HCT116 (cell line): ENCODE data around the gene ATM. TPM values are rescaled to one million over a fixed set of nuclear protein-coding genes. Genes with fewer than 3 reads are reported as not detected.

Experiments
- ATAC-seq: fragments of 200-7000 bp; cut with Tn5 transposase; 2 replicates; pipeline ENCODE4 v1.9.1; 2020; ENCODE audit warnings: mild to moderate bottlenecking, moderate library complexity
- BruUV-seq: library from RNA; stranded (reverse); fragments of 400-500 nt; replicated peaks from 2 replicates; lab custom pipeline; 2021; lab: Mats Ljungman, UMichigan
- CTCF ChIA-PET: fragments of 300-600 bp; sonication (Branson Sonifier 250); formaldehyde crosslinking; loops from one replicate; lab custom pipeline; 2021; ENCODE audit warnings: antibody characterized with exemption; lab: Charles Lee
- POLR2A ChIA-PET: fragments of 300-600, 350-600 bp; sonication (Branson Sonifier 250); formaldehyde crosslinking; loops from one replicate; lab custom pipeline; 2021; ENCODE audit warnings: antibody characterized with exemption; lab: Charles Lee
- RAD21 ChIA-PET, 2 experiments: fragments of 300-600 bp; sonication (Branson Sonifier 250); formaldehyde crosslinking; loops; one replicate each; lab custom pipeline; 2023; ENCODE audit warnings: low total read pairs in 2 of 2; ENCODE audit not compliant: uncharacterized antibody in 2 of 2, unreplicated experiment in 2 of 2, low non-redundant PET in 1 of 2; lab: Charles Lee
- DNase-seq: peaks from one replicate; pipeline ENCODE4 v3.0.0-alpha.2; 2010; ENCODE audit warnings: low read depth, low spot score
- H2AFZ ChIP-seq: fragments of 200-600 bp; shearing (Covaris generic), sonication (generic); 2 replicates; pipeline ENCODE4 v1.6.1; 2017; ENCODE audit warnings: low read depth, mixed run types, mixed read lengths, antibody characterized with exemption, low read length; ENCODE audit not compliant: poor library complexity, severe bottlenecking
- H3K27ac ChIP-seq: 2 replicates; pipeline ENCODE4 v1.5.1; 2012; ENCODE audit warnings: low read depth, low read length
- H3K27me3 ChIP-seq: fragments of 200-600 bp; sonication (generic); 2 replicates; pipeline ENCODE4 v1.6.1; 2016; ENCODE audit warnings: mixed run types, low read length, mixed read lengths; ENCODE audit not compliant: insufficient read depth
- H3K36me3 ChIP-seq, 2 experiments: fragments of 200-500 bp in 1 of 2; fragments of 200-600 bp in 1 of 2; sonication (Bioruptor generic) in 1 of 2; sonication (generic) in 1 of 2; 2 replicates each; pipeline versions ENCODE4 v1.5.1 to v1.6.1; 2014 to 2016; ENCODE audit warnings: low read length in 2 of 2, inconsistent platforms in 1 of 2, mixed read lengths in 1 of 2, mixed run types in 1 of 2; ENCODE audit not compliant: insufficient read depth in 2 of 2, control insufficient read depth in 1 of 2
- H3K4me1 ChIP-seq, 2 experiments: fragments of 200-600 bp in 1 of 2; sonication (generic) in 1 of 2; 2 replicates each; pipeline versions ENCODE4 v1.5.1 to v1.6.1; 2012 to 2017; ENCODE audit warnings: low read length in 2 of 2, inconsistent platforms in 1 of 2, mild to moderate bottlenecking in 1 of 2, mixed read lengths in 1 of 2, mixed run types in 1 of 2, moderate library complexity in 1 of 2; ENCODE audit not compliant: insufficient read depth in 2 of 2, control insufficient read depth in 1 of 2
- H3K4me2 ChIP-seq: fragments of 200-600 bp; sonication (generic); 2 replicates; pipeline ENCODE4 v1.6.1; 2017; ENCODE audit warnings: mixed run types, low read length, mixed read lengths
- H3K4me3 ChIP-seq, 2 experiments: fragments of 200-600 bp in 1 of 2; sonication (generic) in 1 of 2; replicated peaks in 1 of 2; 2 replicates each; pipeline ENCODE4 v1.5.1; 2011 to 2016; ENCODE audit warnings: low read length in 2 of 2, control low read depth in 1 of 2, low read depth in 1 of 2, mild to moderate bottlenecking in 1 of 2, mixed read lengths in 1 of 2, mixed run types in 1 of 2
- H3K79me2 ChIP-seq: fragments of 200-600 bp; sonication (generic); 2 replicates; pipeline ENCODE4 v1.6.1; 2017; ENCODE audit warnings: mild to moderate bottlenecking, mixed run types, low read length, moderate library complexity, mixed read lengths; ENCODE audit not compliant: insufficient read depth
- H3K9ac ChIP-seq: fragments of 200-600 bp; sonication (generic); 2 replicates; pipeline ENCODE4 v1.6.1; 2016; ENCODE audit warnings: low read length, mixed read lengths
- H3K9me2 ChIP-seq: fragments of 200-600 bp; sonication (generic), shearing (Covaris generic); 2 replicates; pipeline ENCODE4 v1.6.1; 2017; ENCODE audit warnings: mixed run types, mild to moderate bottlenecking, moderate library complexity; ENCODE audit not compliant: insufficient read depth
- H3K9me3 ChIP-seq, 2 experiments: fragments of 200-500 bp in 1 of 2; fragments of 200-600 bp in 1 of 2; sonication (Bioruptor generic) in 1 of 2; sonication (generic) in 1 of 2; 2 replicates each; pipeline ENCODE4 v1.6.1; 2014 to 2017; ENCODE audit warnings: low read length in 2 of 2, mixed read lengths in 2 of 2, inconsistent platforms in 1 of 2, low read depth in 1 of 2, mild to moderate bottlenecking in 1 of 2, mixed run types in 1 of 2, moderate library complexity in 1 of 2; ENCODE audit not compliant: control insufficient read depth in 1 of 2, insufficient read depth in 1 of 2
- H4K20me1 ChIP-seq: fragments of 200-600 bp; sonication (generic), shearing (Covaris generic); 2 replicates; pipeline ENCODE4 v1.6.1; 2017; ENCODE audit warnings: mixed run types, mild to moderate bottlenecking, moderate library complexity; ENCODE audit not compliant: insufficient read depth
- CBX3 ChIP-seq: IDR thresholded peaks from 2 replicates; pipeline ENCODE4 v1.6.1; 2012; ENCODE audit warnings: low read depth
- CEBPB ChIP-seq: IDR thresholded peaks from 2 replicates; pipeline ENCODE4 v1.6.1; 2012; ENCODE audit warnings: low read depth
- EGR1 ChIP-seq: IDR thresholded peaks from 2 replicates; pipeline ENCODE4 v1.6.1; 2012; ENCODE audit warnings: low read depth
- EZH2phosphoT487 ChIP-seq: fragments of 200-600 bp; IDR thresholded peaks from 2 replicates; pipeline ENCODE4 v1.6.1; 2018; ENCODE audit warnings: antibody characterized with exemption, borderline replicate concordance
- POLR2A ChIP-seq: IDR thresholded peaks from 2 replicates; pipeline ENCODE4 v1.7.0; 2011; ENCODE audit warnings: borderline replicate concordance; ENCODE audit not compliant: insufficient read depth, insufficient read length; ENCODE audit errors: extremely low read depth
- POLR2AphosphoS5 ChIP-seq: IDR thresholded peaks from 2 replicates; pipeline ENCODE4 v1.6.1; 2011; ENCODE audit warnings: mild to moderate bottlenecking, low read depth, low read length, moderate library complexity
- RAD21 ChIP-seq: IDR thresholded peaks from 2 replicates; pipeline ENCODE4 v1.6.1; 2012; ENCODE audit warnings: low read depth, mild to moderate bottlenecking
- SP1 ChIP-seq: IDR thresholded peaks from 2 replicates; pipeline ENCODE4 v1.6.1; 2012; ENCODE audit warnings: low read depth
- TCF7L2 ChIP-seq: IDR thresholded peaks from 2 replicates; pipeline ENCODE4 v1.7.0; 2011; ENCODE audit warnings: borderline replicate concordance, inconsistent platforms; ENCODE audit not compliant: insufficient read depth, insufficient read length; ENCODE audit errors: extremely low read depth
- YY1 ChIP-seq: IDR thresholded peaks from 2 replicates; pipeline ENCODE4 v1.6.1; 2011; ENCODE audit warnings: low read length, low read depth, moderate library complexity, mild to moderate bottlenecking; ENCODE audit not compliant: insufficient replicate concordance; ENCODE audit errors: extremely low read depth
- ZFX ChIP-seq: fragments of 450-650 bp; IDR thresholded peaks from 2 replicates; pipeline ENCODE4 v1.6.1; 2017
- ZNF274 ChIP-seq: fragments of 200-500 bp; sonication (Bioruptor generic); IDR thresholded peaks from 2 replicates; pipeline ENCODE4 v1.6.1; 2014; ENCODE audit warnings: mild to moderate bottlenecking, low read depth, low read length, inconsistent platforms
- intact Hi-C: fragments of 100-400 bp; cut with micrococcal nuclease; formaldehyde crosslinking; loops from 2 replicates; pipeline ENCODE4 v1.10.0; 2022
- total RNA-seq: library from RNA; stranded (reverse); gene quantifications from one replicate; pipeline ENCODE4 v1.2.1, GENCODE V29; 2021; ENCODE audit not compliant: unreplicated experiment
- TF ChIP-seq, protein P1 (sequence below): IDR thresholded peaks from 2 replicates; pipeline ENCODE4 v1.6.1; 2012; ENCODE audit warnings: low read depth
- TF ChIP-seq, protein P2 (sequence below): IDR thresholded peaks from 2 replicates; pipeline ENCODE4 v1.6.1; 2011; ENCODE audit warnings: mild to moderate bottlenecking, low read length, moderate library complexity; ENCODE audit not compliant: insufficient replicate concordance; ENCODE audit errors: extremely low read depth
- TF ChIP-seq, protein P3 (sequence below): IDR thresholded peaks from 2 replicates; pipeline ENCODE4 v1.6.1; 2012
- TF ChIP-seq, protein P4 (sequence below): IDR thresholded peaks from 2 replicates; pipeline ENCODE4 v1.6.1; 2012

Gene ATM
- total RNA-seq, 1 experiment from 2014 or later = 32.2 TPM

DNA sequence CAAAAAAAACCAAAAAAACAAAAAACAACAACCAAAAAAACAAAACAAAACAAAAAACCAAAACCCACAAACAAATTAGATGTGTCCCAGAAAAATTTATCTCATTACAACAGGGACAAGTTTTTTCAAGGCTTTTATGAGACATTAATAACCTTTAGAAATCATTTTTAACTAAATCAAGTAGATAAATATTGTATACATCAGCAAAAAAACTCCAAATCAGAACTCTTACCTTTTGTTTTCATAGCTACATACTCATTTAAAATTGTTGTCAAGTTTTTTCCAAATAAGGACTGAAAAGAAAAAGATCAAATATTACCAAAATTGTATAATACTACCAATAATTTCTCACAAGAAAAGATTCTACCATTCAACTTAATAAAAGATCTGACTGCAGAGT, 29.1 kb upstream of the ATM start:
- Histone ChIP-seq H3K9ac (no peak overlapping the region), H3K4me3 (no peak overlapping the region), H3K36me3 (peaks cover 11 to 17% of the 10 kb centered on the region in 2 experiments), H3K27me3 (no peaks in the 10 kb centered on the region), H3K9me2 (no peaks in the 10 kb centered on the region), H2AFZ (no peak overlapping the region), H4K20me1 (no peaks in the 10 kb centered on the region), H3K4me2 (no peak overlapping the region), H3K27ac (no peak overlapping the region), H3K9me3 (no peaks in the 10 kb centered on the region), H3K4me1 (no peaks in the 10 kb centered on the region), H3K79me2 (peaks cover 14% of the 10 kb centered on the region)
- intact Hi-C loops = no loop called here
- ATAC-seq = no peak
- POLR2A ChIA-PET = no interaction called here
- CTCF ChIA-PET = no interaction called here
- no TSS peak for BruUV-seq
- RAD21 ChIA-PET = no interaction called here
- TF ChIP-seq SP1 = no peak
- no peak for TF ChIP-seq ZFX
- TF ChIP-seq, protein P1, sequence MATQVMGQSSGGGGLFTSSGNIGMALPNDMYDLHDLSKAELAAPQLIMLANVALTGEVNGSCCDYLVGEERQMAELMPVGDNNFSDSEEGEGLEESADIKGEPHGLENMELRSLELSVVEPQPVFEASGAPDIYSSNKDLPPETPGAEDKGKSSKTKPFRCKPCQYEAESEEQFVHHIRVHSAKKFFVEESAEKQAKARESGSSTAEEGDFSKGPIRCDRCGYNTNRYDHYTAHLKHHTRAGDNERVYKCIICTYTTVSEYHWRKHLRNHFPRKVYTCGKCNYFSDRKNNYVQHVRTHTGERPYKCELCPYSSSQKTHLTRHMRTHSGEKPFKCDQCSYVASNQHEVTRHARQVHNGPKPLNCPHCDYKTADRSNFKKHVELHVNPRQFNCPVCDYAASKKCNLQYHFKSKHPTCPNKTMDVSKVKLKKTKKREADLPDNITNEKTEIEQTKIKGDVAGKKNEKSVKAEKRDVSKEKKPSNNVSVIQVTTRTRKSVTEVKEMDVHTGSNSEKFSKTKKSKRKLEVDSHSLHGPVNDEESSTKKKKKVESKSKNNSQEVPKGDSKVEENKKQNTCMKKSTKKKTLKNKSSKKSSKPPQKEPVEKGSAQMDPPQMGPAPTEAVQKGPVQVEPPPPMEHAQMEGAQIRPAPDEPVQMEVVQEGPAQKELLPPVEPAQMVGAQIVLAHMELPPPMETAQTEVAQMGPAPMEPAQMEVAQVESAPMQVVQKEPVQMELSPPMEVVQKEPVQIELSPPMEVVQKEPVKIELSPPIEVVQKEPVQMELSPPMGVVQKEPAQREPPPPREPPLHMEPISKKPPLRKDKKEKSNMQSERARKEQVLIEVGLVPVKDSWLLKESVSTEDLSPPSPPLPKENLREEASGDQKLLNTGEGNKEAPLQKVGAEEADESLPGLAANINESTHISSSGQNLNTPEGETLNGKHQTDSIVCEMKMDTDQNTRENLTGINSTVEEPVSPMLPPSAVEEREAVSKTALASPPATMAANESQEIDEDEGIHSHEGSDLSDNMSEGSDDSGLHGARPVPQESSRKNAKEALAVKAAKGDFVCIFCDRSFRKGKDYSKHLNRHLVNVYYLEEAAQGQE = no peak
- TF ChIP-seq RAD21 = no peak
- TF ChIP-seq CBX3 = no peak
- TF ChIP-seq, protein P2, sequence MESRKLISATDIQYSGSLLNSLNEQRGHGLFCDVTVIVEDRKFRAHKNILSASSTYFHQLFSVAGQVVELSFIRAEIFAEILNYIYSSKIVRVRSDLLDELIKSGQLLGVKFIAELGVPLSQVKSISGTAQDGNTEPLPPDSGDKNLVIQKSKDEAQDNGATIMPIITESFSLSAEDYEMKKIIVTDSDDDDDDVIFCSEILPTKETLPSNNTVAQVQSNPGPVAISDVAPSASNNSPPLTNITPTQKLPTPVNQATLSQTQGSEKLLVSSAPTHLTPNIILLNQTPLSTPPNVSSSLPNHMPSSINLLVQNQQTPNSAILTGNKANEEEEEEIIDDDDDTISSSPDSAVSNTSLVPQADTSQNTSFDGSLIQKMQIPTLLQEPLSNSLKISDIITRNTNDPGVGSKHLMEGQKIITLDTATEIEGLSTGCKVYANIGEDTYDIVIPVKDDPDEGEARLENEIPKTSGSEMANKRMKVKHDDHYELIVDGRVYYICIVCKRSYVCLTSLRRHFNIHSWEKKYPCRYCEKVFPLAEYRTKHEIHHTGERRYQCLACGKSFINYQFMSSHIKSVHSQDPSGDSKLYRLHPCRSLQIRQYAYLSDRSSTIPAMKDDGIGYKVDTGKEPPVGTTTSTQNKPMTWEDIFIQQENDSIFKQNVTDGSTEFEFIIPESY = no peak
- no peak for TF ChIP-seq POLR2AphosphoS5
- no peak for TF ChIP-seq EZH2phosphoT487
- no peak for TF ChIP-seq POLR2A
- TF ChIP-seq ZNF274 = no peak
- no peak for TF ChIP-seq YY1
- TF ChIP-seq CEBPB = no peak
- no peak for TF ChIP-seq EGR1
- TF ChIP-seq, protein P3, sequence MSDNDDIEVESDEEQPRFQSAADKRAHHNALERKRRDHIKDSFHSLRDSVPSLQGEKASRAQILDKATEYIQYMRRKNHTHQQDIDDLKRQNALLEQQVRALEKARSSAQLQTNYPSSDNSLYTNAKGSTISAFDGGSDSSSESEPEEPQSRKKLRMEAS = no peak
- TF ChIP-seq, protein P4, sequence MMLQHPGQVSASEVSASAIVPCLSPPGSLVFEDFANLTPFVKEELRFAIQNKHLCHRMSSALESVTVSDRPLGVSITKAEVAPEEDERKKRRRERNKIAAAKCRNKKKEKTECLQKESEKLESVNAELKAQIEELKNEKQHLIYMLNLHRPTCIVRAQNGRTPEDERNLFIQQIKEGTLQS = no peak
- TF ChIP-seq TCF7L2 = no peak
- no peak for DNase-seq
